ENCODE data around the gene ITGAV.

The ITGAV gene

DNA sequence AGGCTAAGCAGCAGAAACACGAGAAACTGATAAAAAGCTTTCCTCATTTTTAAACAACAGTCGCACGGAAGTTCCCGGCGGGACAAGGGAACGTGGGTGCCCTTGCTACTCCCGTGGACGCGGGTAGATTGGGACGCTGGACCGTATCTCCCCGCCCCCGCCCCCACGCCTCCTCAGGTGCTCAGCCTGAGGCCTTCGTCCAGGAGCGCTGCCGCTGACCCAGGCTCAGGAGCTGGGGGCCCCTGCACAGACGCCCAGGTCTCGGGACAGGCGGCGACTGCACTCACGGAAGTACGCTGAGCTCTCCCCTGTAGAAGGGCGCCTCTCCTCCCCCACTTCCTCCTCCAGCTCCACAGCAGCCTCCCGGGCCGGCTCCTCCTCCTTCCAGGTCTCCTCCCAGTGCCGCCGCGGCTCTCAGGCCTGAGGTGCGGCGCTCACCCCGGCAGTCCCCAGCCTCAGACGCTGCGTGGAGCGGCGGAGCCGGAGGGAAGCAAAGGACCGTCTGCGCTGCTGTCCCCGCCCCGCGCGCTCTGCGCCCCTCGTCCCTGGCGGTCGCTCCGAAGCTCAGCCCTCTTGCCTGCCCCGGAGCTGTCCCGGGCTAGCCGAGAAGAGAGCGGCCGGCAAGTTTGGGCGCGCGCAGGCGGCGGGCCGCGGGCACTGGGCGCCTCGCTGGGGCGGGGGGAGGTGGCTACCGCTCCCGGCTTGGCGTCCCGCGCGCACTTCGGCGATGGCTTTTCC, at the start of gene ITGAV:
ITGAV (plus strand) TSS at position 445 of the 738 bp plus-strand sequence; CDS start at position 728, 283 bp downstream.
- peak within 1 kb of the TSS; percentile 99 for H3K4me3 ChIP-seq (ENCODE audit: low read depth, low read length)
- DNase-seq (ENCODE audit: low read depth) = peak; percentile 76
- TF ChIP-seq, protein P1, sequence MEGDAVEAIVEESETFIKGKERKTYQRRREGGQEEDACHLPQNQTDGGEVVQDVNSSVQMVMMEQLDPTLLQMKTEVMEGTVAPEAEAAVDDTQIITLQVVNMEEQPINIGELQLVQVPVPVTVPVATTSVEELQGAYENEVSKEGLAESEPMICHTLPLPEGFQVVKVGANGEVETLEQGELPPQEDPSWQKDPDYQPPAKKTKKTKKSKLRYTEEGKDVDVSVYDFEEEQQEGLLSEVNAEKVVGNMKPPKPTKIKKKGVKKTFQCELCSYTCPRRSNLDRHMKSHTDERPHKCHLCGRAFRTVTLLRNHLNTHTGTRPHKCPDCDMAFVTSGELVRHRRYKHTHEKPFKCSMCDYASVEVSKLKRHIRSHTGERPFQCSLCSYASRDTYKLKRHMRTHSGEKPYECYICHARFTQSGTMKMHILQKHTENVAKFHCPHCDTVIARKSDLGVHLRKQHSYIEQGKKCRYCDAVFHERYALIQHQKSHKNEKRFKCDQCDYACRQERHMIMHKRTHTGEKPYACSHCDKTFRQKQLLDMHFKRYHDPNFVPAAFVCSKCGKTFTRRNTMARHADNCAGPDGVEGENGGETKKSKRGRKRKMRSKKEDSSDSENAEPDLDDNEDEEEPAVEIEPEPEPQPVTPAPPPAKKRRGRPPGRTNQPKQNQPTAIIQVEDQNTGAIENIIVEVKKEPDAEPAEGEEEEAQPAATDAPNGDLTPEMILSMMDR (IDR thresholded peaks at IDR 0.05; ENCODE audit: low read depth, low read length, missing control alignments) = peak; percentile 10
- in situ Hi-C loops (cut with HindIII; ENCODE audit: low sequenced_read_pairs) = loop anchor here (5.0 kb wide), 1 partner anchor 58 kb away; no protein-coding TSS in a partner anchor

DNA sequence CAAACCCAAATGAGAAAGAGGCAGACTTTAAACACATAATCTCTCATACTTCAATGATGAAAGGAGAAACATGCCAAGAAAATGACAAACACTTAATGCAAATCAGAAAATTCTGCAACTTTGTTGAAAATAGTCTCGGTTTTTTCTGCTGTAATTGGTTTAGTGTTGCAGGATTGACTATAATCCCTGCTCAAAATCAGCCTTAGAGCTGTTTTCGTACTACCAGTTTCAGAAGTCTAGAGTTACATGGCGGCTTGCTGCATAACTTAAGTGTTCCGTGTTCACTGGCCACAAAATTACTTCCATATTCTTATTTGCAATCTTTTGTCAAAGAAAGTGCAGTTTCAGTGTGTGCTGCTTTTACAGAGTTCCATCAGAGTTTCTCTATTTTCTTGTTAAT, 48.9 kb upstream of the ITGAV start:
- DNase-seq (ENCODE audit: low read depth) = no peak
- no peak overlapping the region for H3K4me3 ChIP-seq (ENCODE audit: low read depth, low read length)
- in situ Hi-C loops (cut with HindIII; ENCODE audit: low sequenced_read_pairs) = no loop called here
- TF ChIP-seq, protein P1 (IDR thresholded peaks at IDR 0.05; ENCODE audit: low read depth, low read length, missing control alignments) = no peak

DNA sequence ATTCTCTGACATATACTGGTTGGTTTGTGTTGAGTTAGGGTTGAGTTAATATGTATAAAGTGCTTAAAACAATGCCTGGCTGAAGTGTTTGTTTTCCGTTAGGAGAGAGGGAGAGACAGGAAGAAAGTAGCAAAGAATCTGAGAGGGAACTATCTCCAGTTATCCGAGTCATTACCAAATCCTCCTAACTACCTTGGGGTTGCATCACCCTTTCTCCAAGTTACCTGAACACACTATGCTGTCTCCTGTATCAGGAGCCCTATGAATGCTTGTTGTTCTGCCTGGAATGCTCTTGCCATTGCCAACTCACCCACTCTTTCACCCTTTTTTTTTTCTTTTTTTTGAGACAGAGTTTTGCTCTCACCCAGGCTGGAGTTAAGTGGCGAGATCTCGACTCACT, 47.9 kb upstream of the ITGAV start:
- TF ChIP-seq, protein P1 (IDR thresholded peaks at IDR 0.05; ENCODE audit: low read depth, low read length, missing control alignments) = no peak
- H3K4me3 ChIP-seq (ENCODE audit: low read depth, low read length) = no peak overlapping the region
- no peak for DNase-seq (ENCODE audit: low read depth)
- in situ Hi-C loops (cut with HindIII; ENCODE audit: low sequenced_read_pairs) = no loop called here

DNA sequence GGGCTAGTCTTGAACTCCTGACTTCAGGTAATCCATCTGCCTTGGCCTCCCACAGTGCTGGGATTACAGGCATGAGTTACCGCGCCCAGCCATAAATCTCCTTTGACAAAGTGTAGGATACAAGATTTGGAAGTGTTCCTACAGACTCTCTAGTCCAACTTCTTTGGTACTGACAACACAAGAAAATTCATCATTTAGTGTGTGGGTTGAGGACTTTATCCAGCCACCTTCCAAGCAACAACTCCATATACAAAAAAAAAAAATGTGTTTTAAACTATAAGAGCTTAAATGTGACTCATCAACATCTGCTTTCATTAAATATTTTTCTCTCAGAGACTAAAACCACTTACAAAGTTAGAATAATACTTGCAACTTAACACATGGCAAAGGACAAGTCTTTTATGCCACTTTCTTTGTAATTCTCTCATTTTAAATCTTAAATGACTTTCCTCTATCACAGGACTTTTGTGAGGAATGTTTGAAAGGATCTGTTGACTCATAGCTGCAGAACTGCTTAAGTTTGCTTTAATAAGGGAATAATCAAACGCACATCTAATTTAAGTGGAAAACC, 46.2 kb upstream of the ITGAV start:
- no peak overlapping the region for H3K4me3 ChIP-seq (ENCODE audit: low read depth, low read length)
- TF ChIP-seq, protein P1 (IDR thresholded peaks at IDR 0.05; ENCODE audit: low read depth, low read length, missing control alignments) = no peak
- DNase-seq (ENCODE audit: low read depth) = peak; percentile 55
- in situ Hi-C loops (cut with HindIII; ENCODE audit: low sequenced_read_pairs) = no loop called here

DNA sequence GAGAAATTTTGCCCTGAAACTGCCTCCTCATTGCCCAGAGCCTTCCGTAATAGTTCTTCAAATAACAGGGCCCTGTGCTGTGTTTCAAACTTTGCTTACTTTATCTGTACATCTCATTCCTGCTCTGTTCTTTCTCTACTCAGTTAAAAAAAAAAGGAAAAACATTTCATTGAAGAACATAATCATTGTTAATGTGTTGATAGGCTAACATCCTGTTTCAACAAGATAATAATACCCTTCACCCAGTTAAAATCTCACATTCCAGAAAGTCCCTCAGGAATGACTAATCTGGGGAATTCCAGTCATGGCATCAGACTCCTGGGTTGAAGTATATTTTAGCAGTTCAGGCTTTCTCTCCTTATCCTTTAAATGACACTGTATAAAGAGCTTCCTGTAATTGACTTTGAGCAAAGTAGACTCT, 45.6 kb upstream of the ITGAV start:
- TF ChIP-seq, protein P1 (IDR thresholded peaks at IDR 0.05; ENCODE audit: low read depth, low read length, missing control alignments) = no peak
- in situ Hi-C loops (cut with HindIII; ENCODE audit: low sequenced_read_pairs) = no loop called here
- H3K4me3 ChIP-seq (ENCODE audit: low read depth, low read length) = no peak overlapping the region
- DNase-seq (ENCODE audit: low read depth) = peak; percentile 76

DNA sequence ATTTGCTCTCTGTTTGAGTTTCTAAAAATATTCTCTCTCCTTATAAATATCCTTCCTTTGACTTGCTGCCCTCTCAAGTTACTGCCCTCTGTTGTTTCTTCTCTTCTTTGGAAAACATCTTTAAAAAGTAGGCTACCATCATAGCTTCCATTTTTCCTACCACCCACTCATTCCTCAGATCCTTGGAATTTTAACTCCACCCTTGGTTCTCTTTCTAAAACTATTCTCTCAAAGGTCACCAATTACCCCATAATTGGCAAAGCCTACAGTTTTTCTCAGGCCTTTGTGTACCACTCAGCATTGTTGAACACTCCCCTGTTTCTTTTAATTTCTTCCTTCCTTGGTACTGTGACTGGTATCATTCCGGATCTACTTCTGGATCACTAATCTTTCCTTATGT, 43.0 kb upstream of the ITGAV start:
- in situ Hi-C loops (cut with HindIII; ENCODE audit: low sequenced_read_pairs) = no loop called here
- H3K4me3 ChIP-seq (ENCODE audit: low read depth, low read length) = no peak overlapping the region
- no peak for DNase-seq (ENCODE audit: low read depth)
- TF ChIP-seq, protein P1 (IDR thresholded peaks at IDR 0.05; ENCODE audit: low read depth, low read length, missing control alignments) = no peak

Measured in astrocyte of the cerebellum (primary cell).